GM12878 (cell line): ENCODE results near the gene PBRM1. TPM values are rescaled to one million over a fixed set of nuclear protein-coding genes. Genes with fewer than 3 reads are reported as not detected.

Source experiments
- ATAC-seq: fragments of 200-7000 bp; cut with Tn5 transposase; 3 replicates; pipeline ENCODE4 v1.9.1; 2020; ENCODE audit warnings: mild to moderate bottlenecking, moderate library complexity
- Bru-seq: library from RNA; stranded (reverse); fragments of 400-500 nt; gene quantifications from one replicate; lab custom pipeline; 2021; lab: Mats Ljungman, UMichigan
- BruChase-seq, 2 experiments: library from RNA; stranded (reverse); fragments of 400-500 nt; gene quantifications; one replicate each; lab custom pipeline; 2021; lab: Mats Ljungman, UMichigan
- BruUV-seq: library from RNA; stranded (reverse); fragments of 400-500 nt; replicated peaks from 2 replicates; lab custom pipeline; 2021; lab: Mats Ljungman, UMichigan
- CTCF ChIA-PET: fragments of 300-600 bp; sonication (Branson Sonifier 250); formaldehyde crosslinking; extraction: SDS; loops from one replicate; lab custom pipeline; 2021; ENCODE audit warnings: inconsistent platforms; lab: Yijun Ruan, JAX
- POLR2A ChIA-PET: fragments of 350-600 bp; formaldehyde crosslinking; extraction: SDS; loops from one replicate; lab custom pipeline; 2021; ENCODE audit warnings: inconsistent platforms; lab: Charles Lee
- RAD21 ChIA-PET: fragments of 300-600 bp; sonication (Branson Sonifier 250); formaldehyde crosslinking; loops from one replicate; lab custom pipeline; 2023; ENCODE audit warnings: antibody characterized with exemption; ENCODE audit not compliant: unreplicated experiment; lab: Charles Lee
- SMC1A ChIA-PET: fragments of 300-600 bp; sonication (Branson Sonifier 250); formaldehyde crosslinking; loops from one replicate; lab custom pipeline; 2023; ENCODE audit not compliant: unreplicated experiment, uncharacterized antibody; lab: Charles Lee
- DNase-seq: peaks from one replicate; pipeline ENCODE4 v3.0.0-alpha.2; 2011; ENCODE audit warnings: low read depth, low spot score
- FAIRE-seq: peaks from 3 replicates; lab custom pipeline; 2011; peaks lifted over from hg19 to GRCh38; lab: Jason Lieb, UNC
- H2AFZ ChIP-seq: 2 replicates; pipeline ENCODE4 v1.6.0; 2011; ENCODE audit warnings: low read depth, low read length, control low read depth; ENCODE audit not compliant: control insufficient read depth
- H3K27ac ChIP-seq: 2 replicates; pipeline ENCODE4 v1.5.1; 2011; ENCODE audit warnings: control low read depth; ENCODE audit not compliant: control insufficient read depth, insufficient read depth
- H3K27me3 ChIP-seq, 2 experiments: replicated peaks in 1 of 2; 2 replicates each; pipeline versions ENCODE4 v1.6.0 to v1.6.1; 2011; ENCODE audit warnings: low read length in 1 of 2; ENCODE audit not compliant: control insufficient read depth in 2 of 2, insufficient read depth in 2 of 2
- H3K36me3 ChIP-seq, 2 experiments: 2 replicates each; pipeline ENCODE4 v1.5.1; 2011; ENCODE audit warnings: low read length in 1 of 2; ENCODE audit not compliant: control insufficient read depth in 2 of 2, insufficient read depth in 2 of 2
- H3K4me1 ChIP-seq: 2 replicates; pipeline ENCODE4 v1.6.1; 2011; ENCODE audit warnings: mild to moderate bottlenecking, low read length, moderate library complexity, mixed read lengths; ENCODE audit not compliant: control insufficient read depth, insufficient read depth
- H3K4me2 ChIP-seq: 2 replicates; pipeline ENCODE4 v1.6.0; 2011; ENCODE audit warnings: control low read depth; ENCODE audit not compliant: control insufficient read depth, insufficient read depth
- H3K4me3 ChIP-seq: fragments of 200-600 bp; sonication (generic); 2 replicates; pipeline ENCODE4 v1.5.1; 2016
- H3K79me2 ChIP-seq: 2 replicates; pipeline ENCODE4 v1.6.0; 2011; ENCODE audit warnings: low read length; ENCODE audit not compliant: control insufficient read depth, insufficient read depth
- H3K9ac ChIP-seq: 2 replicates; pipeline ENCODE4 v1.8.0; 2011; ENCODE audit warnings: low read length, control low read depth, mixed read lengths; ENCODE audit not compliant: control insufficient read depth, insufficient read depth
- H3K9me3 ChIP-seq: replicated peaks from 3 replicates; pipeline ENCODE4 v1.5.1; 2011; ENCODE audit warnings: mild to moderate bottlenecking, low read length; ENCODE audit not compliant: control insufficient read depth, insufficient read depth
- H4K20me1 ChIP-seq: 2 replicates; pipeline ENCODE4 v1.6.0; 2011; ENCODE audit not compliant: control insufficient read depth, insufficient read depth
- ATF7 ChIP-seq: fragments of 450-650 bp; IDR thresholded peaks from 2 replicates; pipeline ENCODE4 v1.6.1; 2016; ENCODE audit warnings: low read depth, mild to moderate bottlenecking
- BRCA1 ChIP-seq: IDR thresholded peaks from 2 replicates; pipeline ENCODE4 v1.6.1; 2011; ENCODE audit warnings: low read depth, low read length, improper control_type of control experiment
- CHD4 ChIP-seq: fragments of 200-600 bp; sonication (generic); IDR thresholded peaks from 2 replicates; pipeline ENCODE4 v1.6.1; 2016; ENCODE audit warnings: mild to moderate bottlenecking
- EZH2 ChIP-seq: IDR thresholded peaks from 2 replicates; pipeline ENCODE4 v1.6.1; 2012; ENCODE audit warnings: low read depth, mild to moderate bottlenecking, control low read depth, inconsistent platforms, low read length, borderline replicate concordance; ENCODE audit not compliant: control insufficient read depth
- HSF1 ChIP-seq: fragments of 150-350 bp; IDR thresholded peaks from 2 replicates; pipeline ENCODE4 v1.6.1; 2014; ENCODE audit warnings: mild to moderate bottlenecking, low read depth, low read length
- LARP7 ChIP-seq: fragments of 450-650 bp; IDR thresholded peaks from 2 replicates; pipeline ENCODE4 v1.6.1; 2017; ENCODE audit warnings: mild to moderate bottlenecking
- MEF2A ChIP-seq: IDR thresholded peaks from 2 replicates; pipeline ENCODE4 v1.6.1; 2011; ENCODE audit warnings: low read depth, mild to moderate bottlenecking, low read length, moderate library complexity; ENCODE audit not compliant: insufficient read depth
- MXI1 ChIP-seq: fragments of 150-350 bp; IDR thresholded peaks from 2 replicates; pipeline ENCODE4 v1.6.1; 2011; ENCODE audit warnings: low read depth, mild to moderate bottlenecking, inconsistent platforms, low read length, improper control_type of control experiment
- PAX8 ChIP-seq: fragments of 450-650 bp; IDR thresholded peaks from 2 replicates; pipeline ENCODE4 v1.6.1; 2017; ENCODE audit warnings: mild to moderate bottlenecking, moderate library complexity
- POLR2AphosphoS2 ChIP-seq: IDR thresholded peaks from 2 replicates; pipeline ENCODE4 v1.6.1; 2011; ENCODE audit warnings: low read depth, mild to moderate bottlenecking, low read length, improper control_type of control experiment, moderate library complexity
- RAD51 ChIP-seq: fragments of 450-650 bp; IDR thresholded peaks from 2 replicates; pipeline ENCODE4 v1.6.1; 2016; ENCODE audit warnings: moderate library complexity, mild to moderate bottlenecking, inconsistent platforms
- RB1 ChIP-seq: fragments of 450-650 bp; formaldehyde crosslinking; IDR thresholded peaks from 2 replicates; pipeline ENCODE4 v1.6.1; 2017; ENCODE audit warnings: mild to moderate bottlenecking, borderline replicate concordance
- SMARCA5 ChIP-seq: fragments of 450-650 bp; IDR thresholded peaks from 2 replicates; pipeline ENCODE4 v1.6.1; 2017; ENCODE audit warnings: mild to moderate bottlenecking
- TARDBP ChIP-seq: IDR thresholded peaks from 2 replicates; pipeline ENCODE4 v1.6.1; 2016; ENCODE audit warnings: borderline replicate concordance
- TBL1XR1 ChIP-seq: IDR thresholded peaks from 2 replicates; pipeline ENCODE4 v1.6.1; 2012; ENCODE audit warnings: low read depth, low read length, improper control_type of control experiment
- USF2 ChIP-seq: IDR thresholded peaks from 2 replicates; pipeline ENCODE4 v1.6.1; 2011; ENCODE audit warnings: low read depth, low read length, improper control_type of control experiment, borderline replicate concordance
- WGBS: methylation state at CpG from one replicate; pipeline ENCODE4 v1.1.6; 2016; ENCODE audit warnings: low lambda C conversion rate; ENCODE audit not compliant: insufficient replicate concordance, insufficient coverage; ENCODE audit errors: missing lambda C conversion rate; 5-methylcytosine and 5-hydroxymethylcytosine counted together
- in situ Hi-C: fragments of 300-500 bp; cut with MboI; formaldehyde crosslinking; loops from 9 replicates; pipeline ENCODE4 v1.14.3; 2018; ENCODE audit warnings: mixed read lengths
- intact Hi-C: fragments of 100-400 bp; cut with micrococcal nuclease; formaldehyde crosslinking; loops from one replicate; pipeline ENCODE4 v1.14.2; 2022; ENCODE audit not compliant: unreplicated experiment
- long read RNA-seq, 2 experiments: library from polyadenylated mRNA; unstranded; transcript quantifications; one replicate each; pipeline ENCODE4 v2.0.0, GENCODE V29; 2019 to 2020
- polyA minus RNA-seq, 3 experiments: library from RNA; depleted of rRNA, polyadenylated mRNA; stranded (reverse); fragments of >200 nt; gene quantifications; 2 replicates each; pipeline ENCODE4 v1.2.3, GENCODE V29; 2011
- polyA plus RNA-seq, 11 experiments: library from polyadenylated mRNA; depleted of rRNA in 4 of 11; unstranded in 6 of 11; stranded (reverse) in 5 of 11; fragments of >200 nt; fragmentation: Nextera tagmentation in 4 of 11; fragmentation: Illumina TruSeq in 1 of 11; extraction: Ambion mirVana in 4 of 11; extraction: Trizol in 1 of 11; gene quantifications; 1 replicate in 1 of 11; 2 replicates in 10 of 11; pipeline versions ENCODE4 v1.2.1 to v1.2.3, GENCODE V29; 2011 to 2016; ENCODE audit warnings: inconsistent platforms in 2 of 11, missing spikeins in 2 of 11, low read depth in 1 of 11
- total RNA-seq, 4 experiments: library from RNA; depleted of rRNA in 3 of 4; stranded (reverse); fragments of >200 nt in 3 of 4; fragmentation: Illumina TruSeq in 1 of 4; extraction: Trizol in 1 of 4; gene quantifications; 2 replicates each; pipeline versions ENCODE4 v1.2.1 to v1.2.3, GENCODE V29; 2013 to 2021

PBRM1 gene
- 159 and 174 TPM in 2 replicates for total RNA-seq (2013; cell fraction: nucleolus; rRNA removed)
- 35.9 and 38.6 TPM in 2 replicates for total RNA-seq (2014; rRNA removed)
- total RNA-seq (2014; rRNA removed; fragmentation: Illumina TruSeq; extraction: Trizol): 54.8 and 55.1 TPM in 2 replicates
- 51.5 and 58.4 TPM in 2 replicates for total RNA-seq (2021)
- polyA plus RNA-seq (2011; ENCODE audit: low read depth): 10.0 TPM
- 29.2 and 29.7 TPM in 2 replicates for polyA plus RNA-seq (2011; rRNA removed)
- 19.1 and 23.7 TPM in 2 replicates for polyA plus RNA-seq (2011; cell fraction: cytosol; rRNA removed)
- polyA plus RNA-seq (2011; cell fraction: nucleus; rRNA removed): 33.0 and 53.5 TPM in 2 replicates
- polyA plus RNA-seq (2012): 14.9 and 15.1 TPM in 2 replicates
- 42.6 and 50.0 TPM in 2 replicates for polyA plus RNA-seq (2014; fragmentation: Illumina TruSeq; extraction: Trizol)
- polyA plus RNA-seq (2014; fragmentation: Nextera tagmentation; extraction: Ambion mirVana): 10 to 100 TPM in 1 of 2 experiments, 1 to 10 TPM in 1; 8.9 to 14.1 TPM
- polyA plus RNA-seq (2014; rRNA removed): 28.6 and 35.0 TPM in 2 replicates
- polyA plus RNA-seq (2016; fragmentation: Nextera tagmentation; extraction: Ambion mirVana): 10 to 100 TPM; 80.9 to 88.9 TPM
- 75.3 and 95.3 TPM in 2 replicates for polyA minus RNA-seq (2011; rRNA and poly(A)+ RNA removed)
- polyA minus RNA-seq (2011; cell fraction: cytosol; rRNA and poly(A)+ RNA removed): 17.5 and 26.4 TPM in 2 replicates
- 56.8 and 95.8 TPM in 2 replicates for polyA minus RNA-seq (2011; cell fraction: nucleus; rRNA and poly(A)+ RNA removed)
- Bru-seq, nascent RNA: percentile 74 among the genes with signal in this experiment
- BruChase-seq, experiment 1, labeled RNA remaining after a 6-hour chase: percentile 81 among the genes with signal in this experiment
- BruChase-seq, experiment 2, labeled RNA remaining after a 2-hour chase: percentile 78 among the genes with signal in this experiment
- long read RNA-seq, experiment 1, partial matches to known transcripts: 8 of 22 reads
- long read RNA-seq, experiment 1, other reads (novel, unspliced or antisense): 14 of 22 reads
- long read RNA-seq, experiment 2, partial matches to known transcripts: 24 of 50 reads
- long read RNA-seq, experiment 2, other reads (novel, unspliced or antisense): 26 of 50 reads

GRCh38 chr3:52685709-52686691 is at the start of gene PBRM1, which contains the start of gene GNL3:
TSS of gene PBRM1 (minus strand) at chr3:52685913.
TSS of gene GNL3 (plus strand) at chr3:52686032. CDS start at chr3:52686093, 61 bp downstream.
- peak within 1 kb of the TSS; percentile 98 for H3K9ac ChIP-seq
- H2AFZ ChIP-seq: peak within 1 kb of the TSS; percentile 67
- H3K4me3 ChIP-seq: peak within 1 kb of the TSS; percentile 91
- no peaks in the 10 kb centered on the region for H3K9me3 ChIP-seq
- peaks cover 10 to 38% of the 10 kb centered on the region in 2 experiments for H3K36me3 ChIP-seq
- peak within 1 kb of the TSS; percentile 95 for H3K4me2 ChIP-seq
- BruUV-seq: TSS peak; percentile 67
- WGBS: 1% methylated on average over 59 of the region's 82 CpGs
- H3K79me2 ChIP-seq: peaks cover 93% of the 10 kb centered on the region
- FAIRE-seq: peak; percentile 23
- RAD21 ChIA-PET: interaction anchor here (0.8 to 1.4 kb wide), 4 partner anchors 11 to 150 kb away, joined by 3 to 4 read pairs (median 3); partner anchors contain the start of gene UQCC5
- peak within 1 kb of the TSS; percentile 90 for H3K27ac ChIP-seq
- CTCF ChIA-PET: interaction anchor here (1.0 to 1.2 kb wide), 2 partner anchors 11 to 113 kb away, joined by 3 read pairs; no protein-coding TSS in a partner anchor
- ATAC-seq: peak; percentile 74
- H3K27me3 ChIP-seq: no peaks in the 10 kb centered on the region
- DNase-seq: peak; percentile 82
- POLR2A ChIA-PET: interaction anchor here (0.5 to 4.1 kb wide), 9 partner anchors 11 to 150 kb away, joined by 3 to 20 read pairs (median 5); partner anchors contain the start of genes GLT8D1, SPCS1 and UQCC5
- SMC1A ChIA-PET: interaction anchor here (1.0 to 1.9 kb wide), 5 partner anchors 11 to 83 kb away, joined by 3 to 8 read pairs (median 4); no protein-coding TSS in a partner anchor
- in situ Hi-C loops (no loop called here), intact Hi-C loops (loop anchor here (1.0 to 10.0 kb wide), 3 partner anchors 15 to 231 kb away; partner anchors contain the start of genes GLT8D1, NISCH and TNNC1)
- H3K4me1 ChIP-seq: peaks cover 30% of the 10 kb centered on the region
- no peaks in the 10 kb centered on the region for H4K20me1 ChIP-seq
- peak; percentile 100 for TF ChIP-seq MXI1
- peak; percentile 96 for TF ChIP-seq POLR2AphosphoS2
- no peak for TF ChIP-seq EZH2
- 0 out of 2 replicates have a peak, but pooled peaks have one; percentile 31 for TF ChIP-seq RB1
- TF ChIP-seq CHD4: no peak
- TF ChIP-seq TBL1XR1: 0 out of 2 replicates have a peak, but pooled peaks have one; percentile 23
- TF ChIP-seq USF2: peak; percentile 30; the same call in 1 of the 2 replicates
- peak; percentile 37; the same call in 1 of the 2 replicates for TF ChIP-seq ATF7
- TF ChIP-seq BRCA1: no peak
- no peak for TF ChIP-seq HSF1
- 0 out of 2 replicates have a peak, but pooled peaks have one; percentile 50 for TF ChIP-seq MEF2A
- no peak for TF ChIP-seq PAX8
- TF ChIP-seq SMARCA5: peak; percentile 83; the same call in 1 of the 2 replicates
- peak; percentile 51; the same call in 1 of the 2 replicates for TF ChIP-seq TARDBP
- TF ChIP-seq RAD51: peak; percentile 25; the same call in 1 of the 2 replicates
- TF ChIP-seq LARP7: peak; percentile 79; the same call in 1 of the 2 replicates
